Left lung (tissue), 10 donors: Measurements from ENCODE around the gene EXOC1L. TPM values are rescaled to one million over a fixed set of nuclear protein-coding genes. Genes with fewer than 3 reads are reported as not detected.
"Not testable (repeated sequence)": the region's sequence is repeated elsewhere in the genome, so short reads cannot be mapped to it uniquely, and the experiment has no call there.

Source experiments
- ATAC-seq: fragments of 200-7000 bp; cut with Tn5 transposase; one replicate; pipeline ENCODE4 v1.9.1; 2020; ENCODE audit warnings: moderate library complexity
- DNase-seq, 4 donors: peaks; one replicate each; pipeline ENCODE4 v3.0.0-alpha.2; 2013 to 2020
- H3K27ac ChIP-seq, 2 donors: fragments of 200-600 bp; sonication (generic) in 1 of 2; one replicate each; pipeline versions ENCODE4 v1.5.0 to v1.8.0; 2020 to 2021
- H3K27me3 ChIP-seq, 2 donors: fragments of 200-600 bp; sonication (generic) in 1 of 2; one replicate each; pipeline versions ENCODE4 v1.5.0 to v1.8.0; 2020 to 2021
- H3K36me3 ChIP-seq, 2 donors: fragments of 200-600 bp; sonication (generic) in 1 of 2; one replicate each; pipeline versions ENCODE4 v1.5.0 to v1.8.0; 2020 to 2021
- H3K4me1 ChIP-seq, 2 donors: fragments of 200-600 bp; one replicate each; pipeline ENCODE4 v1.8.0; 2021
- H3K4me3 ChIP-seq, 2 donors: fragments of 200-600 bp; sonication (generic) in 1 of 2; one replicate each; pipeline versions ENCODE4 v1.5.0 to v1.8.0; 2020 to 2021; ENCODE audit warnings: mild to moderate bottlenecking in 1 of 2
- H3K9me3 ChIP-seq, 2 donors: fragments of 200-600 bp; sonication (generic) in 1 of 2; one replicate each; pipeline versions ENCODE4 v1.5.0 to v1.8.0; 2020 to 2021
- intact Hi-C, 2 donors: fragments of 100-400 bp; cut with DNase I; formaldehyde crosslinking; loops; one replicate each; pipeline versions ENCODE4 v1.11.2 to v1.14.2; 2022
- polyA plus RNA-seq, 6 donors: library from polyadenylated mRNA; unstranded; fragments of 120-200 nt; gene quantifications; one replicate each; pipeline ENCODE4 v1.2.1, GENCODE V29; 2013; ENCODE audit not compliant: insufficient read length in 6 of 6
- total RNA-seq, 2 donors: library from RNA; stranded (reverse); fragmentation: NEBNext Ultra II Directional; extraction: Animal tissue kit (Norgen Biotek cat#: 25700); gene quantifications; one replicate each; pipeline ENCODE4 v1.2.1, GENCODE V29; 2021
- TF ChIP-seq, protein P1 (sequence below), 2 donors: fragments of 200-600 bp; sonication (generic) in 1 of 2; IDR thresholded peaks; one replicate each; pipeline versions ENCODE4 v1.5.0 to v1.8.0; 2021; ENCODE audit warnings: antibody characterized with exemption in 2 of 2
- donor health status: DM: no; HTN: yes; CAD: no.
- donor health status: DM: no; HTN: no; CAD: no.

The EXOC1L gene
- total and polyA plus RNA-seq, 8 donors = 0.20 to 0.43 (median 0.36) TPM; not detected in 5

DNA sequence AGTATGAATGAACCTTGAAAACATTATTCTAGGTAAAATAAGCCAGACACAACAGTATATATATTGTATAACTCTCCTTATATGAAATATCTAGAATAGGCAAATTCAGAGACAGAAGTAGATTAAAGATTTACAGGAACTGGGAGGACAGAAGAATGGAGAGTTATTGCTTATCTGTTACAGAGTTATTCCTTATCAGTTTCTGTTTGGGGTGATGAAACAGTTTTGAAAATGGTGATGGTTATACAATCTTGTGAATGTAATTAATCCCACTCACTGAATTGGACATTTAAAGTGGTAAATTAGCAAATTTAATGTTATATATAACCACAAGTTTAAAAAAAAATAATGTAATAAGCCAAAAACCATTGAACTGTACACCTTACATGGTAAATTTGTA, 19.4 kb downstream of the EXOC1L start:
- ATAC-seq (no peak), DNase-seq (no peak)
- TF ChIP-seq, protein P1, sequence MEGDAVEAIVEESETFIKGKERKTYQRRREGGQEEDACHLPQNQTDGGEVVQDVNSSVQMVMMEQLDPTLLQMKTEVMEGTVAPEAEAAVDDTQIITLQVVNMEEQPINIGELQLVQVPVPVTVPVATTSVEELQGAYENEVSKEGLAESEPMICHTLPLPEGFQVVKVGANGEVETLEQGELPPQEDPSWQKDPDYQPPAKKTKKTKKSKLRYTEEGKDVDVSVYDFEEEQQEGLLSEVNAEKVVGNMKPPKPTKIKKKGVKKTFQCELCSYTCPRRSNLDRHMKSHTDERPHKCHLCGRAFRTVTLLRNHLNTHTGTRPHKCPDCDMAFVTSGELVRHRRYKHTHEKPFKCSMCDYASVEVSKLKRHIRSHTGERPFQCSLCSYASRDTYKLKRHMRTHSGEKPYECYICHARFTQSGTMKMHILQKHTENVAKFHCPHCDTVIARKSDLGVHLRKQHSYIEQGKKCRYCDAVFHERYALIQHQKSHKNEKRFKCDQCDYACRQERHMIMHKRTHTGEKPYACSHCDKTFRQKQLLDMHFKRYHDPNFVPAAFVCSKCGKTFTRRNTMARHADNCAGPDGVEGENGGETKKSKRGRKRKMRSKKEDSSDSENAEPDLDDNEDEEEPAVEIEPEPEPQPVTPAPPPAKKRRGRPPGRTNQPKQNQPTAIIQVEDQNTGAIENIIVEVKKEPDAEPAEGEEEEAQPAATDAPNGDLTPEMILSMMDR (IDR thresholded peaks at IDR 0.05) = no peak
- Histone ChIP-seq H3K4me3 (no peak overlapping the region), H3K27ac (no peak overlapping the region), H3K9me3 (peaks cover 0 to 3% of the 10 kb centered on the region in 2 donors), H3K4me1 (no peaks in the 10 kb centered on the region), H3K36me3 (no peaks in the 10 kb centered on the region), H3K27me3 (peaks cover 0 to 4% of the 10 kb centered on the region in 2 donors)
- intact Hi-C loops = no loop called here

DNA sequence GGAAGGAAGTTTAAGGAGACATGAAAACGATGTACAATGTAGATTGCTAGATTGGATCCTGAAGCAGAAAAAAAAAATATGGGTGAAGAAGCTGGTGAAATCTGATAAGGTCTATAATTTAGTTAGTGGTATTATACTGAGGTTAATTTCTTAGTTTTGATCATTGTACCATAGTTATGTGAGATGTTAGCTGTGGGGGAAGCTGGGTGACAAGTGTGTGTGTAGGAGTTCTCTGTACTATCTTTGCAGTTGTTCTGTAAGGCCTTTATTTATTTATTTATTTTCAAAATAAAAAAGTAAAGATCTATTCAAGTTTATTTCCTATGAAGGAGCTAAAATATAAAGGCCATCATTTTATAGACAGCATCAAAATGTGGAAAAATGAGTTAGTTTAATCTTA, 21.4 kb downstream of the EXOC1L start:
- Histone ChIP-seq H3K9me3 (peaks cover 0 to 3% of the 10 kb centered on the region in 2 donors), H3K4me1 (no peaks in the 10 kb centered on the region), H3K27me3 (peaks cover 0 to 4% of the 10 kb centered on the region in 2 donors), H3K4me3 (no peak overlapping the region), H3K27ac (no peak overlapping the region), H3K36me3 (no peaks in the 10 kb centered on the region)
- TF ChIP-seq, protein P1 (IDR thresholded peaks at IDR 0.05) = no peak
- no peak for DNase-seq
- no peak for ATAC-seq
- intact Hi-C loops = no loop called here

DNA sequence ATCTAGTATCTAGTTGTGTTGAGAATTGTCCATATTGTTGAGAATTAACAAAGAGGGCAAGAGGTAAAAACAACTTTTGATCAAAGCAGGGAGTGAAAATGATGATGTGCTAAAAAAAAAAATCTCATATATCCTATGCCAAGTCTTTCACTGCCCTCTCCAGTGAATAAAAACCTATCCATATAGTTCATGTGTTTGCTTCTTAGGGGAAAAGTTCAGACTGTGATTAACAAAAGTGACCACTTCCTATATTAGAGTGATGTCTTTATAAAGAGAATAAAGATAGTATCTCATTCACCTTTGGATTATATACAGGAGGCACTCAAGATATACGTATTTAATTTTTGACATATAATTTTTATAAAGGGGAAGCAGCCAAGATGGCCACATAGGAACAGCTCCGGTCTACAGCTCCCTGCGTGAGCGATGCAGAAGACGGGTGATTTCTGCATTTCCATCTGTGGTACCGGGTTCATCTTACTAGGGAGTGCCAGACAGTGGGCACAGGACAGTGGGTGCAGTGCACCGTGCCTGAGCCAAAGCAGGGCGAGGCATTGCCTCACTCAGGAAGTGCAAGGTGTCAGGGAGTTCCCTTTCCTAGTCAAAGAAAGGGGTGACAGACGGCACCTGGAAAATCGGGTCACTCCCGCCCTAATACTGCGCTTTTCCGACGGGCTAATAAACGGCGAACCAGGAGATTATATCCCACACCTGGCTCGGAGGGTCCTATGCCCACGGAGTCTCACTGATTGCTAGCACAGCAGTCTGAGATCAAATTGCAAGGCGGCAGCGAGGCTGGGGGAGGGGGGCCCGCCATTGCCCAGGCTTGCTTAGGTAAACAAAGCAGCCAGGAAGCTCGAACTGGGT, 22.0 kb downstream of the EXOC1L start:
- ATAC-seq, H3K4me1 ChIP-seq, DNase-seq, H3K9me3 ChIP-seq, H3K36me3 ChIP-seq, H3K27ac ChIP-seq, H3K27me3 ChIP-seq, intact Hi-C loops, H3K4me3 ChIP-seq: not testable (repeated sequence)

DNA sequence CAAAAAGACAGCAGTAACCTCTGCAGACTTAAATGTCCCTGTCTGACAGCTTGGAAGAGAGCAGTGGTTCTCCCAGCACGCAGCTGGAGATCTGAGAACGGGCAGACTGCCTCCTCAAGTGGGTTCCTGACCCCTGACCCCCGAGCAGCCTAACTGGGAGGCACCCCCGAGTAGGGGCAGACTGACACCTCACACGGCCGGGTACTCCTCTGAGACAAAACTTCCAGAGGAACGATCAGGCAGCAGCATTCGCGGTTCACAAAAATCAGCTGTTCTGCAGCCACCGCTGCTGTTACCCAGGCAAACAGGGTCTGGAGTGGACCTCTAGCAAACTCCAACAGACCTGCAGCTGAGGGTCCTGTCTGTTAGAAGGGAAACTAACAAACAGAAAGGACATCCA, 22.7 kb downstream of the EXOC1L start:
- intact Hi-C loops, H3K27me3 ChIP-seq: not testable (repeated sequence)

DNA sequence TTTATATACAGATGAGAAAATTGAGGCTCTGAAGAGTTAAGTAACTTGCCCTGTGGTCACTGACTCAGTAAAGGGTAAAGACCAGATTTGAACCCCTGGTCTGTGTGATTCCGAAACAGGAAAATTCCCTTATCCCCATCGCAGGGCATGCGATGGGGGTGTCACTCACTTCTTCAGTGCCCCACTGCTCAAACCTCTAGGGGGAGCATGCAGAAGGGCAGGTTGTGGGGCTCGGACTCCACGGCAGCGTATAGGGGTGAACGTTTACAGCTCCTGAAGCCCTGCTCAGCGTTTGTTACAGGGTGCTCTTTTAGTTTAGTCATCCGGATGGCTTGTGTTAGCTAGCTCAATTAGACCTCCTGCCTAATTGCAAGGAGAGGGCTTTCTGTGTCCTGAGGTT, 30.1 kb downstream of the EXOC1L start:
- Histone ChIP-seq H3K4me1 (peaks cover 0 to 11% of the 10 kb centered on the region in 2 donors), H3K27me3 (no peaks in the 10 kb centered on the region), H3K27ac (no peak overlapping the region), H3K9me3 (no peaks in the 10 kb centered on the region), H3K4me3 (no peak overlapping the region), H3K36me3 (no peaks in the 10 kb centered on the region)
- DNase-seq = no peak
- intact Hi-C loops = no loop called here
- ATAC-seq = no peak
- TF ChIP-seq, protein P1 (IDR thresholded peaks at IDR 0.05) = no peak

More for the DNA sequence above, 22.7 kb downstream of the EXOC1L start:
- not testable (repeated sequence) for H3K4me3 ChIP-seq, H3K27ac ChIP-seq, ATAC-seq, DNase-seq, H3K36me3 ChIP-seq, H3K9me3 ChIP-seq, H3K4me1 ChIP-seq

DNA sequence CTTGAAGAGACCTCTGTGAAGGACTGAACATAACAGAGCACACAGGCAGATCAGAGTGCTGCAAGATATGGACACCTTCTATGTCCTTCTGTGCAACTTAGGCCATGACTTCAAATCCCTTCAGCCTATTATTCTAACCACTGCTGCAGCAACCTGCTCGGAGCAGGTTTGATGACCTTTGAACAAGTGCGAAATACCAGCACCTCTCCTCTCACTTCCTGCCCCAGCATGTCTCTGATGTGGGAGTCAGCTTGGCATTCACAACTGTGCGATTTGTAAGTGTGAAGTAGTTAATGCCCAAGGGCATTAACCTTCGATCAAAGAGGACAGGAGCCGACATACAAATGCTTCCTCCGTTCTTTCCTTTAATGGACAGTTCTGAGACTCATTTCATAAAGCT, 32.3 kb downstream of the EXOC1L start:
- ATAC-seq = no peak
- Histone ChIP-seq H3K36me3 (no peaks in the 10 kb centered on the region), H3K27ac (no peak overlapping the region), H3K27me3 (no peaks in the 10 kb centered on the region), H3K9me3 (no peaks in the 10 kb centered on the region), H3K4me3 (no peak overlapping the region), H3K4me1 (peaks cover 0 to 19% of the 10 kb centered on the region in 2 donors)
- TF ChIP-seq, protein P1 (IDR thresholded peaks at IDR 0.05) = no peak
- DNase-seq = no peak
- intact Hi-C loops = no loop called here
